Lung (tissue), 12 donors: ENCODE data around the gene MUC2. TPM values are rescaled to one million over a fixed set of nuclear protein-coding genes. Genes with fewer than 3 reads are reported as not detected.

Experiments used
- ATAC-seq: fragments of 200-7000 bp; cut with Tn5 transposase; one replicate; pipeline ENCODE4 v1.9.1; 2020; ENCODE audit warnings: moderate number of reproducible peaks; ENCODE audit not compliant: insufficient read depth, low FRiP score
- DNase-seq, 3 donors: peaks; one replicate each; pipeline ENCODE4 v3.0.0-alpha.2; 2013 to 2017
- H3K27ac ChIP-seq, 2 donors: one replicate each; pipeline ENCODE4 v1.5.1; 2013; ENCODE audit warnings: mild to moderate bottlenecking in 2 of 2, moderate library complexity in 2 of 2, control low read depth in 1 of 2, inconsistent platforms in 1 of 2, low read depth in 1 of 2, low read length in 1 of 2
- H3K27me3 ChIP-seq, 3 donors: one replicate each; pipeline ENCODE4 v1.5.1; 2013; ENCODE audit warnings: low read length in 2 of 3; ENCODE audit not compliant: control insufficient read depth in 3 of 3, insufficient read depth in 3 of 3
- H3K36me3 ChIP-seq, 4 donors: one replicate each; pipeline ENCODE4 v1.5.1; 2013; ENCODE audit warnings: low read length in 4 of 4, mild to moderate bottlenecking in 1 of 4, moderate library complexity in 1 of 4; ENCODE audit not compliant: control insufficient read depth in 4 of 4, insufficient read depth in 4 of 4
- H3K4me1 ChIP-seq, 5 donors: one replicate each; pipeline ENCODE4 v1.5.1; 2013; ENCODE audit warnings: low read length in 5 of 5, mild to moderate bottlenecking in 2 of 5, moderate library complexity in 1 of 5; ENCODE audit not compliant: control insufficient read depth in 5 of 5, insufficient read depth in 5 of 5
- H3K4me3 ChIP-seq: one replicate; pipeline ENCODE4 v1.5.1; 2013; ENCODE audit warnings: mild to moderate bottlenecking, control low read depth, moderate library complexity
- H3K9ac ChIP-seq, 2 donors: one replicate each; pipeline ENCODE4 v1.5.1; 2013; ENCODE audit warnings: low read length in 2 of 2, control low read depth in 1 of 2; ENCODE audit not compliant: insufficient read depth in 1 of 2
- H3K9me3 ChIP-seq, 4 donors: one replicate each; pipeline ENCODE4 v1.5.1; 2013; ENCODE audit warnings: low read length in 3 of 4, mild to moderate bottlenecking in 1 of 4, moderate library complexity in 1 of 4; ENCODE audit not compliant: control insufficient read depth in 4 of 4, insufficient read depth in 3 of 4
- CTCF ChIP-seq: IDR thresholded peaks from 2 replicates; pipeline ENCODE4 v1.5.1; 2012; ENCODE audit warnings: mild to moderate bottlenecking; ENCODE audit errors: control extremely low read depth, extremely low read depth
- WGBS, 2 donors: extraction: QIAGEN DNeasy Blood & Tissue Kit; methylation state at CpG; one replicate each; pipeline ENCODE4 v1.1.7; 2013; 5-methylcytosine and 5-hydroxymethylcytosine counted together
- polyA plus RNA-seq, 2 donors: library from polyadenylated mRNA; stranded (reverse); fragments of 200-250 nt; gene quantifications; one replicate each; pipeline ENCODE4 v1.2.1, GENCODE V29; 2013
- total RNA-seq, 2 donors: library from RNA; depleted of rRNA in 1 of 2; stranded (reverse); fragments of >200 nt in 1 of 2; gene quantifications; one replicate each; pipeline ENCODE4 v1.2.1, GENCODE V29; 2014 to 2021
- donor health status: control.
- donor health status: control.
- donor health status: Bipolar disorder and iron deficiency.
- donor health status: healthy.
- donor health status: DM: yes; HTN: yes; CAD: no.

The MUC2 gene
- total and polyA plus RNA-seq, 4 donors, result 0.03 to 0.43 (median 0.30) TPM

- H3K36me3 ChIP-seq, result no peaks in the 10 kb centered on the region
- no peaks in the 10 kb centered on the region for H3K9me3 ChIP-seq
- no peak for DNase-seq
- 71 to 72% methylated on average over 25 of the region's 25 CpGs for WGBS, 2 donors
- H3K9ac ChIP-seq, result no peak overlapping the region
- no peak for ATAC-seq
- H3K4me3 ChIP-seq, result no peak overlapping the region
- H3K27ac ChIP-seq, result no peak overlapping the region
- TF ChIP-seq CTCF, result no peak
- no peaks in the 10 kb centered on the region for H3K27me3 ChIP-seq
- H3K4me1 ChIP-seq, result no peaks in the 10 kb centered on the region
Observed at GRCh38 chr11:1048375-1049070, 26.2 kb upstream of the MUC2 start.

GRCh38 chr11:1049071-1049405 lies 25.6 kb upstream of the MUC2 start:
- peaks cover 0 to under 1% (median 0%) of the 10 kb centered on the region in 5 donors for H3K4me1 ChIP-seq
- no peak overlapping the region for H3K9ac ChIP-seq
- no peaks in the 10 kb centered on the region for H3K9me3 ChIP-seq
- TF ChIP-seq CTCF, result no peak
- no peak overlapping the region for H3K4me3 ChIP-seq
- no peak overlapping the region for H3K27ac ChIP-seq
- DNase-seq (no peak), ATAC-seq (no peak)
- no peaks in the 10 kb centered on the region for H3K36me3 ChIP-seq
- WGBS, 2 donors, result 81 to 88% methylated on average over 6 of the region's 6 CpGs
- no peaks in the 10 kb centered on the region for H3K27me3 ChIP-seq

GRCh38 chr11:1049431-1049891 lies 25.2 kb upstream of the MUC2 start:
- H3K4me3 ChIP-seq, result no peak overlapping the region
- no peaks in the 10 kb centered on the region for H3K27me3 ChIP-seq
- ATAC-seq (no peak), DNase-seq (peak in 1 of 3 donors; percentile 31)
- no peak overlapping the region for H3K9ac ChIP-seq
- 46 to 50% methylated on average over 13 of the region's 13 CpGs for WGBS, 2 donors
- H3K27ac ChIP-seq, result no peak overlapping the region
- peaks cover 0 to 5% (median 0%) of the 10 kb centered on the region in 5 donors for H3K4me1 ChIP-seq
- TF ChIP-seq CTCF, result no peak
- no peaks in the 10 kb centered on the region for H3K9me3 ChIP-seq
- no peaks in the 10 kb centered on the region for H3K36me3 ChIP-seq
